GM19238 (cell line): Measurements from ENCODE around the gene TPH2.

ENCODE experiments used
- DNase-seq: peaks from one replicate; pipeline ENCODE4 v3.0.0; 2011; ENCODE audit warnings: low spot score; ENCODE audit not compliant: insufficient read length

TPH2 gene

DNA sequence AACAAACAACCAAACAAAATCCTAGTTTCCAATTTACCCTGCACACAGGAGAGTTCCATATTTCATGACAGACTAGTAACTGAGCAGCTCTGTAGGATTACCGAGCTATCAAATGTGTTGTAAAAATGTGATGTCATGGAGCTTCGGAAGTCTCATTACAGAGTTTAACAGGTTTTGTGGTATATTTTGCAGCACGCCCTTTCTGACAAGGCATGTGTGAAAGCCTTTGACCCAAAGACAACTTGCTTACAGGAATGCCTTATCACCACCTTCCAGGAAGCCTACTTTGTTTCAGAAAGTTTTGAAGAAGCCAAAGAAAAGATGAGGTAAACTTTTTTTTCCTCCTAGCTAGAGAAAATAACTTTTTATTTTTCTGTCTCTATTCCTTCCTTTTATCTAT lies 92.4 kb downstream of the TPH2 start:
- no peak for DNase-seq

DNA sequence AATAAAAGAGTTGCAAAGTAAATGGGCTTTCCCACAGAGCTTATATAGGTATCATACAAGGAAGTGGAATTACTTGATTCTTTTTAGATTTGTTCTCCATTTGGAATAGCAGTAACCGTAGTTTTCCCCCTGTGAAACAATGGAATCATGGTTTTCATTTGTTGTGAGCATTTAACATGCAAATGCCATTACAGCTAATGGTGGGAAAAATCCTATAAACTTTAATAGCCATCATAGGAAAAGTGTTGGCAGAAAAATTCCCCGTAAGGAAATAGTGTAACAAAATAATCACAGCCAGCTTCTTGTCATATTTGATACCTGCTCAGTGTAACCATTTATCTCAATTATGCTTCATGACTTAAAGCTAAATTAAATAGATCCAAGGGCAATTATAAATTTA lies 95.3 kb downstream of the TPH2 start:
- DNase-seq = no peak

DNA sequence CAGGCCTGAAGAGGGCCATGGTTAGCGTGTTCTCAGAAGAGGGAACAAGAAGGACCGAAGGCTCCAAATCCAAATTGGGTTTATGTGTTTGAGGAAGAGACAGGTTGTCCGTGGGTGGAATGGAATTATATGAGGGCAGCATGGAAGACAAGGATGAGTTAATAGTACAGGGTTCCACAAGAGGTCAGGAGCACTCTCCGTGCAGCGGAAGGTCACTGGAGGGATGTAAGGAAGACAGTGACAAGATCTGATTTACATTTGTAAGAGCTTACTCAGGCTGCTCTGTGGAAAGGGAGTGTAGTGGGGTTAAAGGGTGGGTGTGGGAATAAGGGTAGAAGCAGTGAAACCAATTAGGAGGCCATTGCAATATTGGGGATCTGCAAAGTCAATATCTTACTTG lies 97.0 kb downstream of the TPH2 start:
- DNase-seq = no peak

DNA sequence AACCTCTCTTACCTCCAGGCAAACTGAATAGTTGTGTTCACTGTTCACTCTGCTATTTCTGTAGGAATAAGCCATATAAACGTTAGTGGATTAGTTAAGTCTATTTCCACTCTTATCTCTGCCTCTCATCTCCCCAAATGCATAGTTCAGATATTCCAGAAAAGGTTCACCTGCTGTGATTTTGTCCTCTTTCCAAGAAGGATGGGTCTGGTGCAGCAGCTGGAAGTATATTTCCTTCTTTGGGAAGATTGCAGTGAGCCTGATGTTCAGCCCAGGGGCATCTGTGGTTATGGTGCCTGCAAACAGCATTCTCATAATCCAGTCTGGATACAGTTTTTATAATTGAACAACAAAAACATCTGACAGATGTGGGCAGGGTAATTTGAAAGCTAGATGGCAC lies 97.7 kb downstream of the TPH2 start:
- DNase-seq = no peak

DNA sequence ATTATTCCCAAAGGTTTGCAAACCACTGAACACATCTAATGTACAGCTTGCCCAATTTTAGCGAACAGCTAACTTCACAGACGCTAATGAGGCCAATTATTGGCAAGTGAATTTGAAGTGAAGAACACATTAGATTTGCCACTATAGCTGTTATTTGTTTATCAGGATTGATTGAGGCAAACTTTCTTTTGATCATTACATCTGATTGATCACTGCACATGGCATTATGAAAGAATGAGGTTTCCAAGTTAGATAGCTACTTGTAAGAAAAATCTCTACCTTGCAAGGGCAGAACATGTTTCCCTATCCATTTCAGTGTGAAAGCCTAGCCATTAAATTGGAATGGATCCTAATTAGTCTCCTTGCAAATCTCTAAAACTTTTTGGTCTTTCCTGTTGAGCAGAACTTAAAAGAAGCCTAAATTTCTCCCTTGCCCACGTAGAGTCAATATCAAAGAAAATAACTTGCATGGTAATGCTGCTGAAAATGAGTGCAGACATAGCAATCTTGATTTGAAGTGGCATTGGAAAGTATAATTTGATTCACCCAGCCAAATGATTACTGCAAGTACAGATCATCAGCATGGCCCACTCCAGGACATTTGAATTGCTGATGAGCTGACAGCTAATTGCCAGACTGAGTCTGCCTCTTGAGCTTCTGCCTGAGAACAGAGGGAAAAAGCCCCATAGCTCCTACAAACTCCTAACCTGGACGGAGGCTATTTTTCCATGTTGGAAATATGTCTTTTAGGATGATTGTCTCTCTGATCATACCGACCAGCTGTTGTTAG lies 98.6 kb downstream of the TPH2 start:
- no peak for DNase-seq

DNA sequence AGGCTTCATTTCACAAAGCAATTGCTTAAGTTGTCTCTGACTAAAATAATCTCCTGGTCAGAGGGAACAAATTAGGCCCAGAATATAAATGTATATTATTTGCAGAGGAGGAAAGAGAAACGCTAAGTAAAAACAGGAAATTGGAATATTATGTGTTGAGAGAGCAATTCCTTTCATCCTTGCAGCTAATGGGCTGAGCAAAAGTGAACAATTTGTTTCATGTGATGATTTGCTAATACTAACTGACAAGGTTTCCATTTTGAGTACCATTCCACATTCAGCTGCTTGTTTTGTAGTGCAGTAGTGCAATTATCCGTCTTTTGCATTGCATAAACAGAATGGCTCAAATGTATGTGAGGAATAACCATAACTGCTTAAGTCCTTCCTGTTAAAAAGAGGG lies 103.2 kb downstream of the TPH2 start:
- DNase-seq = no peak

DNA sequence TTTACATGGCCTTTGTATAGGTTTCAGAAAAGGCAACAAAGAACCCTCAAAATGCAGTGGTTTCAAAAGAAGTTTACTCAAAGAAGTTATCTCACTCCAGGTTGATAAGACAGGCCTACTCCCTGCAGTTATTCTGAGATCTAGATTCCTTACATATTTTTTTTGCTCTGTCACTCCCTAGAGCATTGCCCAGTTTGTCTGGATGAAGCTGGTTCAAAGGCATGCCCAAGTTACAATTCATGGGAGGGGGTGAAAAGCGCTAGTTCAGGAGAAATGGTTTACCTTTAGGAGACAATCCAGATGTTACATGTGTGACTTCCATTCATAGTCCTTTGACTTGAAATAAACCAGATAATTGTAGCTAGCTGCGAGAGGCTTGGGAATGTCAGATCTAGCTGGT lies 115.0 kb downstream of the TPH2 start:
- no peak for DNase-seq

DNA sequence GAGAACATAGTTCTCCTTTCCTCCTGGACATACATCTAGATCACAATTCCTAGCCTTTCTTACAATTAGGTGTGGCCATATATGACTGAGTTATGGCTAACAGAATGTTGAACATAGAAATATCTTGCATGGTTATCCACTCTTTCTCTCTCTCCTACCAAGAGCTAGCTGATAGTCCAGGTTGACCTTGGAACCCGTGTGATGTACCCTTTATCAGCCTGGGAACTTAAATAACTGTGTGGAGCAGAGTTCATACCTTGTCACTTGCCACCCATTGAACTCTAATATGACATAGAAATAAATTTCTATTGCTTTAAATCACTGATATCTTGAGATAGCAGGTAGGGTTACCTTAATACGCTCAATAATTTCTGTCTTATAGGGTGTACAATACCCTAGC lies 115.9 kb downstream of the TPH2 start:
- DNase-seq = no peak

DNA sequence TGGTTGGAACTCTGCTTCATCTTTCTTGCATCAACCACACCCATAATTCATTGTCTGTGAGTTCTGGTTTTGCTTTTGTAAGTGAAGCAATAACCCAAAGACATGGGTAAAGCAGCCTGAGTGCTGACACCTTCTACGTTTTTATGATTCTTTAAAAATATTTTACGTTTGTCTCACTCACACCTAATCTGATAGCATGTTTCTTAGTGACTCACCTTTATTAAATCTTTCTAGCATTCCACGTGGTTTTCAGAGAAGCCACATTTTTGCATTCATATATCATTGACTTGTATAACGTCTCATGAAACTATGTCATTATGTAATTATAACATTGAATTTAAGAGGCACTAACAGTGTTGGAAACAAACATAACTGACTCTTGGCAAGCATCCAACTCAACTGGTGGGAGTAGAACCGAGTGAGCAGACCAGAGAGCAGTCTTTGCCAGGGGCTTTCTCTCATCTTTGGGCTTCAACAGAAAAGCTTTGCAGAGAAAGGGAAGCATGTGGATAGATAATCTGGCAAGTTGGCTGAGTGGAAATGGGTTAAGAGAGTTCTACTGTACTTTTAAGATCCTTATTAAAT lies 118.8 kb downstream of the TPH2 start:
- DNase-seq = no peak

DNA sequence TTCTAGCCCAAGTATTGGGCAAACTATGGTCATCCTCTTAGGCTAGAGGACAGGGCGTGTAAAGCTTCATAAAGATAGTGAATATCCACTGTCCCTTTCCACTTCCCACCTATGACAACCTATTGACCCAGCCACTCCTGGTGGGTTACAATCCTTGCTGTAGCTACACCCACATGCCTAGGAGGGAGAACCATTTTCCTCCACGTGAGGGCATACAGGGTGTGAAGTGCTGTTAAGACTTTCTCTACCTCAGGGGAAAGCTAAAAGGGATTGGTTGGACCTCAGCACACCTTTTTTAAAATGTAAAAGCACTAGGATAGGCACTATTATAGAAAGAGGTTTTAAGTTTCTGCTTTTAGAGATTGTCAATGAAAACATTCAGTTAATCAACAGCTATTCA lies 124.4 kb downstream of the TPH2 start:
- no peak for DNase-seq

DNA sequence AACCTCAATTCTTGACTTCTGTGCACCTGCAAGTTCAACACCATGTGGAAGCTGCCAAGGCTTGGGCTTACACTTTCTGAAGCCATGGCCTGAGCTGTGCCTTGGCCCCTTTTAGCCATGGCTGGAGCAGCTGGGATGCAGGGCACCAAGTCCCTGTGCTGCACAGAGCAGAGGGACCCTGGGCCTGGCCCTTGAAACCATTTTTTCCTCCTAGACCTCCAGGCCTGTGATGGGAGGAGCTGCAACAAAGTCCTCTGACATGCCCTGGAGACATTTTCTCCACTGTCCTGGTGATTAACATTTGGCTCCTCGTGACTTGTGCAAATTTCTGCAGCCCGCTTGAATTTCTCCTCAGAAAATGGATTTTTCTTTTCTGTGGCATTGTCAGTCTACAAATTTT lies 132.4 kb downstream of the TPH2 start:
- no peak for DNase-seq

DNA sequence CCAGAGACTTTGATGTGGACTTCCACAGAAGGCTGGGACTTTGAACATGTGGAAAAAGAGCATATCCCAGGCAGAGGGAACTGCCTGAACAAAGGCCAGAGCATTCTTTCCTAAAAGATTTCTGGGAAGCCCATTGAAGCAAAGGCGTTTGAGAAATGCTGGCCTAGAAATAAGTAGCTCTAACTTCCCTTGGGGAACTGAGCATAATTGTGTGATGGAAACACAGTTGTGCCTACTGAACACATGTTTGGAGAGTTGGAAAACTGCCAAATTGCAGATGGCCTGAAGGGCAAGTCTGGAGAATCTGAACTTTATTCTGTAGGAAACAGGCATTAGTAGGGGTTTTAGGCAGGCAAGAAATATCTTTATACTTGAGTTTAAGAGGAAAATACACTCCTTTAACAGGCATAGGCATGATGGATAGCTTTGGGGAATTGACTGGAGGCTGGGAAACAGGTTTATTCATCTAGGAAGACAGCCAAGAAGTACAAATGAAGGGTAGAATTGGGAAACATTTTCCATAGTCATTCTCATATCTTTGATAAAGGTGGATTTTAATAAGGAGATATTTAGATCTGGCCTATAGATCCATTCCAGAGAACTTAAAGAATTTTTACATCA lies 134.1 kb downstream of the TPH2 start:
- no peak for DNase-seq

DNA sequence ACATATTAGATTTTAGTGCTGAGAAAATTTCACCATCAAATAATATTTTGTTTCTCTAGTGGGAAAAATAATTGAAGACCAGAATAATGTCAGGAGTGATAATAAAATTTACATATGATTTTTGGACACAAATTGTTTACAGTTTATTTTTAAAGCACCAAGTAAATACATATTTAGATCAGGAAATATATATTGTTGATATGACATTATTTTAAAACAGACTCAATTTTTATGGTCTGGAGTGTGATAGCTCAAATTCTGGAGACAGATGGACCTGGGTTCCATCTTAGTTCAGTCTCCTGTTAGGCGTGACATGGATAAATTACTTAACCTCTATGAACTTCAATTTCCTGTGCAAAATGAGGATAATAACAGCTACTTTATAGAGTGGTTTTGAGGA lies 135.4 kb downstream of the TPH2 start:
- DNase-seq = no peak

DNA sequence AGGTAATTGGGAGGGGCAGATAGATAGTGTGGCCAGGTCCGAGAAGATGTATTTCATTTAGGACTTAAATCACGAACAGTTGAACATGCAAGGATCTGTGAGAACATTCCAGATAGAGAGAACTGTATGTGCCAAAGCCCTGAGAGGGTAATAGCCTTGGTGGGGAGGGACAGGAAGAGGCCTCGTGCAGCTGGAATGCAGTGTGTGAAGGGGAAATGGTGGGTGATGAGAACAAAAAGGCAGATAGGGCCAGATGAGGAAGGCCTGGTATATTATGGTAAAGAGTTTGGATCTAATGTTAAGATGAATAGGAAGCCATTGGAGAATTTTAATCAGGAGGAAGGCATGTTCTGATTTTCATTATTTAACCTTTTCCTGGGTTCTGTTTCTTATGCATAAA lies 136.3 kb downstream of the TPH2 start:
- no peak for DNase-seq

DNA sequence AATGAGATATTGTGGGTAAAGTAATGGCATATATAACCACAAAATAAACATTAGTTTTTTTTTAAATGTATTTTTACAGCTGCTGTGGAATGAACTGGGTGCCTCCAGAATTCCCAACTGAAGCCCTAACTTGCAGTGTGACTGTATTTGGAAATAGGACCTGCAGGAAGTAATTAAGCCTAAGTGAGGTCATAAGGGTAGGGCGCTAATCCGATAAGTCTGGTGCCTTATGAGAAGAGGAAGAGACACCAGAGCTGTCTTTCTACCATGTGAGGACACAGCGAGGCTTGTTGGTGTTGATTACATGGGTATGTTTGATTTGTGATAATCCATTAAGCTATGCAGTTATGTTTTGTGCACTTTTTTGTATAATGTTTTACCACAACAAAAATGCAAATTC lies 136.8 kb downstream of the TPH2 start:
- DNase-seq = no peak

DNA sequence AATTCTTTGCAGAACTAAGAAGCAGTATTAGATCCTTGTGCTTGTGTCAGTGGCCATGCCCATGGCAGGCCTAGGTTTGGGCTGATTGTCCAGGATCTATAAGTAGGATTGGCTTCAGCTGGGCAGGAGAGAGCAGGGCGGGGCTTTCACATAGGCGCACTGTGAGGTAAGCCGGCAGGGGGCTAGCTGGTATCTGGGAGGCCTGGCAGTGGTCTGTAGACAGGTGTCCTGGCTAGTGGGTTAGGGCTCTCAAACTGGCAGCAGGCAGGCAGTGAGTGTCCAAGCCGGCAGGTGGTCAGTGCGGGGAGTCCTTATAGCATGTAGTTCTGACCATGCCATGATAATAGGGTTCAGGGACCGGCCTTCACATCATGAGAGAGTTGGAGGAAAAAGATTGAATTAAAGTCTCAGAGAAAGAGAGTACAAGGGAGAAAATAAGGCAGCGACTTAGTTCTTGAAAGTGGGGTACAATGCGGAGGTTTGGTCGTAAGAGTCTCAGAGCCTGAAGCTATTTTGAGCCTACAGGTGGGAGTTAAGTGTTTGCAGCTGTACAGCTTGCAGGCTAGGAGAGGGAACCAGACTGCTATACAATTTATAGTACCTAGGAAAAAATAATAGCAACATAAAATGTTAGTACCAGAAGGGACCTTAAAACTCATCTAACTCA lies 137.4 kb downstream of the TPH2 start:
- no peak for DNase-seq

DNA sequence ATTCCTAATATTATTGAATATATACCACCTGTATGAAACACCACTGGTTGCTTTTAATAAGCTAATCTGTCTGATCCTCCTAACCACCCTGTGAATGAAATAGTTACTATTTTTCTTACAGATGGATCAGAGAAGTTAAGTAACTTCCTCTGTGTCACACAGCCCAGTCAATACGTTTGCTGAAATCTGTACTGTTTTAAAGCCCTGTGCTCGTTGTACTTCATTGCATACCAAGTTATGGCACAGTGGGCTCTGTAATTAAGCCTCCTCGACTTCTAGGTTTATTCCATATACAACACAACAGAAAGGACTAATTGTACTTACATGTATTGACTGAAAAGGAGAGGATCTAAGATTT lies 137.9 kb downstream of the TPH2 start:
- no peak for DNase-seq

DNA sequence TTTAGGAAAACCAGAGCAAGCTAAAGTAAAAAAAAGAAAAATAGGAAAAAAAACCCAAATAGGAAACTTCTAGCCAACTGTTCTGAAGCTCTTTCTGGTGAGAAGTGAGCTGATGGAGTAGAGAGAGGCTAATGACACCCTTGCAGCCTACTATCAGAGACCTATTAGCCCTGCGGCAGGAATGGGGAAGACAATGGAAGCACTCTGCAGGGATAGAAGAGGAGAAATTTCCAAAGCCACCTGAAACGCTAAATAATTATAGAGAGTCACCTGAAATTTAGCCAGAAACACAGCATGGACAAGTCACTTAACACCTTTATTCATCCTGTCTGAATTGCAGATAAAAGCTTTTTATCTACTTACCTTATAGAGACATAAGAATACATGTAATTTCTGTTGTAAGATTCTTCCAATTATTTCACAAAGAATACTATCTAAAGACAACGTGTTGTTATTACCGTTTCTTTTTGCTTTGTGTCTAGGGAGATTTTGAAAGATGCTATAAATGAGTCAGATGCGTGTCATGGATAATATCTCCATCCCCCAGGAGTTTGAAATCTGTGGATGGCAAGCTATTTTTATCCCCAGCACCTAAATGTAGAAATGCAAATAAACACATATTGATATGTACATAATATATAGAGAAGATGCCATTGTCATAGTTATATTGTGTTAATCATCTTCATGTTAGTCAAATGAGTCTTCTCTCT lies 138.6 kb downstream of the TPH2 start:
- no peak for DNase-seq

DNA sequence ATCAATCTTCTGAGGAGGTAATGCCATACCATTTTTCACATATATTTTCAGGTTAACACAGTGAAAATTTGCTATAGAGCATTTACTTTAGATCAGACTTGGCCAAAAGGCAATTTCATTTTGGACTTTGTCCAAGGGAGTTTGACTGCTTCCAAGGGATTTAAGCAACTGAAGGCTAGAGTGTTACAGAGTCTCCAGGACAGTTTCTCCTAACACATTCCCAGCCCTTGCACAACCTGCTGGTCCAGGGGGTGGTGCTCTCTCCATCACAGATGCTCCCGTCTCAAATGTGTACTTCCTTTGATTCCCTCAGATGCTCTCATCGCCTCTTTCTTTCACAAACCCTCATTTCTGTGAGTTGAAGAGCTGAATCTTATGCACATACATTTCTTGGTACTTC lies 143.1 kb downstream of the TPH2 start:
- DNase-seq = no peak
